NCI-H460 (cell line): Measurements from ENCODE around the gene FHAD1. TPM values are rescaled to one million over a fixed set of nuclear protein-coding genes. Genes with fewer than 3 reads are reported as not detected.

Experiments used
- DNase-seq: peaks from one replicate; pipeline ENCODE4 v3.0.0-alpha.2; 2016; ENCODE audit warnings: low read depth; ENCODE audit errors: extremely low read depth
- total RNA-seq: library from RNA; depleted of rRNA; stranded (reverse); fragments of >200 nt; shearing (Covaris generic); gene quantifications from 2 replicates; pipeline ENCODE4 v1.2.3, GENCODE V29; 2014

The FHAD1 gene
- total RNA-seq, 1 experiment from 2014 or later, result 101 TPM

DNA sequence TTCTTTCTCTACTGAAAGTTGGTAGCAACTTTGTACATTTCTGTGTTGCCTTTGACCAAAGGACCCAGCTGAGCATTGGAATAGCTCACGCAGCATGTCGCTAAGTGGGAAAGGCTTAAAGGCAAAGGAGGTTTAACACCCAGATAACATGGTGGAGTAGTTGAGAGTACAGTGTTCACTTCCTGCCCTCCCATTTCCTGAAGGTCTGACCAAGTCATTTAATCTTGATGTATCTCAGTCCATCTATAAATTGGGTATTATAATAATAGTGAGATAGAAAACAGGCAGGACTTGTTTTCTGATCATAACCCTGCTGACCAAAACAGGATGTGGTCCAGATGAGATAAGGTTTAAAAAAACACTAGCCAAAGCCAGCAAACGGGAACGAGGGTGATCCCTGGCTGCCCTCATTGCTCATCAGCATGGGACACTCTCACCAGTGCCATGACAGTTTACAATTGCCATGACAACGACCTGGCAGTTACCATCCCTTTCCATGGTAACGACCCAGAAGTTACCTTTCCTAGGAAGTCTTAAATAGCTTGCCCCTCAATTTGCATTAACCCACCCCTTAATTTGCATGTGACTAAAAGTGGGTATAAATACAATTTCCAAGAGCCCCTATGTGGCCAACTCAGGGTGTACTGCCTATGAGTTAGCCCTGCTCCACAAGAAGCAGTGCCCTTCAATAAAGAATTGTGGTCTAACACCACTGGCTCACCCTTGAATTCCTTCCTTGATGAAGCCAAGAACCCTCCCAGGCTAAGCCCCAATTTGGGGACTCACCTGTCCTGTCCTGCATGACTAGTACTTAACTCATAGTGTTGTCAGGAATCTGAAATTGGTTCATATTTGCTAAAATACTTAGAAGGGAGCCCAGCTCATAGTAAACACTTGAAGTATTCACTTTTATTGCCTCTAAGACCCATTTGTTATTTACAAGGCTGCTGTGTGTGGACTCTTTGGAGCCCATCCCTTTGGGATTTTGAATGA is 28.4 kb upstream of the FHAD1 start:
- no peak for DNase-seq

GRCh38 chr1:15219280-15220023 is 27.6 kb upstream of the FHAD1 start:
- DNase-seq, result no peak

- DNase-seq, result no peak
Observed at GRCh38 chr1:15220024-15220392, 27.0 kb upstream of the FHAD1 start.

- DNase-seq, result no peak
Observed at GRCh38 chr1:15220825-15221431, 26.1 kb upstream of the FHAD1 start.

DNA sequence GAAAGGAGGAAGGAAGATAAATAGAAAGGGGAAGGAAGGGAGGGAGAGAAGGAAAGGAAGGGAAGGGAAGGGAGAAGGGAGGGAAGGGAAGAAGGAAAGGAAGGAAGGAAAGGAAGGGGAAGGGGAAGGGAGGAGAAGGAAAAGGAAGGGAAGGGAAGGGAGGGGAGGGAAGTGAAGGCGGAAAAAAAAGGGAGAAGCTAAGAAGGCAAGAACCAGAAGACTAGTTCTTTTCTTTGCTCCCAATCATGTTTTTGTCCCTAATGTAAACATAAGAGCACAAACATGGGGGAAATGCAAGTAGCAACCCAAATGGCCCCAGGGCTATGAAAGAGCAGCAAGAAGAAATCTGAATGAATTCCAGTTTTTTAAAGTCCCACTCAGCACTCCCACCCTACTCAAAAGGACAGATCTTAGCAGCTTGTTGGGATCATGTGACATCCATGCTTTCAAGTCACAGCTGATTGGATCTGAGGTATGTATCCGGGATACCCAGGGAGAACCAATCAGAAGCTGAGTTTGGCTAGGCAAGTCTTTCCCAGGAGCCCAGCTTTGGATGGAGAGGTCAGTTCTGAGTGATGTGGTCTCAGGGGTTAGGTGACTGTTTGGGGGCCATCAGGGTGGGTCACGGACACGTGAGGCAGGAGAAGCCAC is 24.2 kb upstream of the FHAD1 start:
- no peak for DNase-seq

- DNase-seq, result no peak
Observed at GRCh38 chr1:15224259-15224869, 22.7 kb upstream of the FHAD1 start.

- DNase-seq, result no peak
Observed at GRCh38 chr1:15224974-15225373, 22.0 kb upstream of the FHAD1 start.

- DNase-seq, result no peak
Observed at GRCh38 chr1:15225461-15225860, 21.6 kb upstream of the FHAD1 start.

DNA sequence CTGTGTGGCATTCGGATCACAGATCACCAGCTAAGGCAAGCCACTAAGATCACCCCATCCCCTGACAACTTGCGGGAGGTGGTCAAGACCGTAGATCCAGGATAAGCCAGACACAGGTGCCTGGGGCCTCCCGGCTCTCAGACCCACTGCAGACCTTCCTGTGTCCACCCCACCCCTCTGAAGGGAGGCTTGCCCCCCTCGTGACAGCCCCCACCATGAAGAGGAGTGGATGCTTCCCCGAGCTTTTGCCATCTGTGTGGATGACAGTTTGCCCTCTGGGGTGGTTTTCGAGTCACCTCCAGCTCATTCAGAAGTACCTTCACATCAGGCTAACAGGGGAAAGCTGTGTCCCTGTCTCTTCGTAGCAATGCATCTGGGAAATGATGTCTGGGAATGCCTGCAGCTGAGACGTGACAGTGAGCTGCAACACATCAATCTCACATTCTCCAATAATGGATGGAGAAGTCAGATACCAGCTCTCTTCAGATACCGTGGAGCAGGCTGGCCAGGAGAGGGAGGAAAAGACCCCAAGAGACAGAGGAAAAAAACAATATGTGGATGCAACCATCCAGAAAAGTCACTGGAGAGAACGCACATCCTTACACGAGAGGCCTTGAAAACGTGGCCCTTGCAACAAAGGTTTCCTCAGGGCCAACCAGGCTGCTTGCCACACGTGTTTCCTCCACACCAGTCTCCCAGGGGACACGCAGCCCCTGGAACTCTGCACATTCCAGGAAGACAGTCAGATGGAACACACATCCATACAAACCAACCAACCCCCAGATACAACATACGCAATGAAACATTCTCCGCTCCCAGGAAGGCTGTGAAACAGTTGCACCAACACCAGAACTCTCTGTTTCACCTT is 20.4 kb upstream of the FHAD1 start:
- no peak for DNase-seq

DNA sequence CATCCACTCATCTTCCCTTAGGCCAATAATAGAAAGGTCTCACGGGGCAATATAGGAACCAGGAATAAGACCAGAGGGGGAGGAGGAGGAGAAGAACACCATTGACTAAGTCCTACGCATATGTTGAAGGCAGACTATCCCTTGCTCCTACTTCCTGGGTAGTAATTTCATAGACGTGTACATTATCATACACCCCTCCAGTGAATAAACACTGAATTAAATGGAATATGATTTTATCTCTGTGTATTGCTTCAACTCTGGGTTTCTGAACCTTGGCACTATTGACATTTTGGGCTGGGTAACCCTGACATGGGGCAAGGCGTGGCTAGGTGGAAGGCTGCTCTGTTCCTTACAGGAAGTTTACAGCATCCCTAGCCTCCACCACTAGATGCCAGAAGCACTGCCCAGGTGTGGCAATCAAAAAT is 17.3 kb upstream of the FHAD1 start:
- no peak for DNase-seq

- no peak for DNase-seq
Observed at GRCh38 chr1:15231714-15232201, 15.3 kb upstream of the FHAD1 start.

- no peak for DNase-seq
Observed at GRCh38 chr1:15233689-15234088, 13.3 kb upstream of the FHAD1 start.

GRCh38 chr1:15236321-15236721 is 10.7 kb upstream of the FHAD1 start:
- DNase-seq, result no peak

DNA sequence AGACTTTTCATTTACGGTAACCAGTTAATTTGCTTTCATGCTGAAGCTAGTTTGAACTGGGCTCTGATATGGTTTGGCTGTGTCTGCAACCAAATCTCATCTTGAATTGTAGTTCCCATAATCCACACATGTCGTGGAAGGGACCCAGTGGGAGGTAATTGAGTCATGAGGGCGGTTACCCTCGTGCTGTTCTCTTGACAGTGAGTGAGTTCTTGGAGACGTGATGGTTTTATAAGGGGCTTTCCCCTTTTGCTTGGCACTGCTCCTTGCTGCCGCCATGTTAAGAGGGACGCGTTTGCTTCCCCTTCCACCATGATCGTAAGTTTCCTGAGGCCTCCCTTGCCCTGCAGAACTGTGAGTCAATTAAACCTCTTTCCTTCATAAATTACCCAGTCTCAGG is 10.3 kb upstream of the FHAD1 start:
- DNase-seq, result no peak

DNA sequence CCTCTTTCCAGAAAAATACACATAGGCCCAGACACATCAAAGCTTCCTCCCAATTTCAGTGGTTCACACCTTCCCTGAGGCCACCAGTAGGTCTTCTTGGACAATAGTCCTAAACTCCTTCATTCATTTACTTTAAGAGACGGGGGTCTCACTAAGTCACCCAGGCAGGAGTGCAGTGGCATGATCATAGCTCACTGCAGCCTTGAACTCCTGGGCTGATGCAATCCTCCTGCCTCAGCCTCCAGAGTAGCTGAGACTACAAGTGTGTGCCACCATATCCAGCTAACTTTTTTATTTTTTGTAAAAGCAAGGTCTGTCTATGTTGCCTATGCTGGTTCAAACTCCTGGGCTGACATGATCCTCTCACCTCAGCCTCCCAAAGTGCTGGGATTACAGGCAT is 8.2 kb upstream of the FHAD1 start:
- DNase-seq, result no peak

DNA sequence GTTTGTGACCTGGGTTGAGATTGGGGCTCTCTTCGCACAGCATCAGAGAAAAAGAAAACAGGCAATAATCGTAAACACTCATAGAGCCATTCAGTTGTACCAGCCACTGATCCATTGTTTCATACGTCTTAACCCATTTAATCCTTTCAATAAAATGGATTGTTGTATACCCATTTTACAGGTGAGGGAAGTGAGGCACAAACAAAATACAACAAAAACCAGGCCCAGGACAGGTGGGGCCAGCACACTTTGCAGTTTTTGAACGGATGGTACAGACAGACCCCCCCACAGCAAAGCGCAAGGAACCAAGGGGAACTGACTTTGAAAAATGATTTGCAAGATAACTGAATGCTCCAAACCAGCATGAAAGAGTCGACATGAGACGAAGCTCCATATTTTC is 4.3 kb upstream of the FHAD1 start:
- no peak for DNase-seq

GRCh38 chr1:15243275-15244043 is 3.6 kb upstream of the FHAD1 start:
- DNase-seq, result no peak

- DNase-seq, result no peak
Observed at GRCh38 chr1:15244813-15245212, 2.2 kb upstream of the FHAD1 start.
